CD4-positive, alpha-beta T cell treated with Interleukin-2 at 100 ng/mL for 4 hours (primary cell): ENCODE data around the gene CREBRF.
"Not testable (repeated sequence)": the region's sequence is repeated elsewhere in the genome, so short reads cannot be mapped to it uniquely, and the experiment has no call there.

Source experiments
- DNase-seq: peaks from one replicate; pipeline ENCODE4 v3.0.0-alpha.2; 2020; ENCODE audit warnings: low spot score

The CREBRF gene

GRCh38 chr5:173154619-173155018, 98.5 kb downstream of the CREBRF start:
- not testable (repeated sequence) for DNase-seq

- no peak for DNase-seq
Measured at GRCh38 chr5:173155912-173156311, 99.8 kb downstream of the CREBRF start.

- DNase-seq: no peak
Measured at GRCh38 chr5:173158366-173158765, 102.2 kb downstream of the CREBRF start.

DNA sequence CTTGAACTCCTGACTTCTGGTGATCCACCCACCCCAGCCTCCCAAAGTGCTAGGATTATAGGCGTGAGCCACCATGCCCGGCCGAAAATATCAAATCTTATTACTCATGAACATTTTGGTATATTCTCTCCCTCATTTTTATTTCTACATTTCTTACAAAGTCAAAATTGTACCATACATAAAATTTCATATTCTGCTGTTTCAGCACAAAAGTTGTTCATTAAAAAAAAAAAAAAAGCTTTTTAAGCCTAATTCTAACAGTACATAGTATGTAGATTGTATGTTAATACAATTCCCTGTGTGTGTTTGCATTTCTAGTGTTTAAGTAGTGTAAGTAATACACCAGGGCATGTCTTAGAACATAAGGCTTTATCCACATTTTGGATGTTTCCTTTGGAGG, 103.1 kb downstream of the CREBRF start:
- no peak for DNase-seq

GRCh38 chr5:173161148-173161547, 105.0 kb downstream of the CREBRF start:
- DNase-seq: no peak

GRCh38 chr5:173163219-173163618, 107.1 kb downstream of the CREBRF start:
- no peak for DNase-seq

- no peak for DNase-seq
Measured at GRCh38 chr5:173165177-173166016, 109.2 kb downstream of the CREBRF start.

GRCh38 chr5:173172166-173172565, 116.0 kb downstream of the CREBRF start:
- no peak for DNase-seq

- no peak for DNase-seq
Measured at GRCh38 chr5:173175523-173175922, 119.4 kb downstream of the CREBRF start.

GRCh38 chr5:173178369-173178910, 122.3 kb downstream of the CREBRF start:
- no peak for DNase-seq

DNA sequence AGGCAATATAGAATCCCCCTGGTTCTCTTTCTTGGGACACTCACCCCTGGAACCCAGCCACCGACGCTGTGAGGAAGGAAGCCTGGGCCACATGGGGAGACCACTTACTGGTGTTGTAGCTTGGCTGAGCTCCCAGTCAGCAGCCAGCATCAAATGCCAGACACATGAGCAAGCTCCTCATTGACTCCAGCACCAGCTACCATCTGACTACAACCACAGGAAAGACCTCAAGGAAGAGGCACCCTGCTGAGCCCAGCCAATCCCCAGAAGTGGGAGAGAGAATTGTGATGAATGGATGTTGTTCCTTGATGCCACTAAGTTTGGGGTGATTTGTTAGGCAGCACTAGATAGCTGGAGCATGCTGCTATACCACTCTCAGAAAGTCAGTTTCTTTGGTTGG, 124.2 kb downstream of the CREBRF start:
- DNase-seq: no peak

GRCh38 chr5:173187054-173187743, 131.0 kb downstream of the CREBRF start:
- no peak for DNase-seq

DNA sequence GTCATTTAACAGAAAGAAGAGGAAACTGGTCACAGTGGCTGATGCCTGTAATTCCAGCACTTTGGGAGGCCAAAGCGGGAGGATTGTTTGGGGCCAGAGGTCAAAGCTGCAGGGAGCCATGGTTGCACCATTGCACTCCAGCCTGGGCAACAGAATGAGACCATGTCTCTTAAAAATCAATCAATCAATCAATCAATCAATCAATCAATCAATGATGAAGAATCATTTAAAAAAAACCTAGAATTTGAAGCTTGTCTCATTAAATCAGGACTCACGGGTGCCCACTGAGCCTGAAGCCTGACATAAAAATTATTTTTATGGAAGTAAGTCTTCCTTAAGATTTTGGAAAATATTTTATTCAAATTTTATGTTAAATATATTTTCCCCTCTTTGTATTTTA, 132.1 kb downstream of the CREBRF start:
- no peak for DNase-seq
